Measurements from ENCODE around the gene DUSP10. TPM values are rescaled to one million over a fixed set of nuclear protein-coding genes. Genes with fewer than 3 reads are reported as not detected.

DUSP10 gene
- total RNA-seq, 1 experiment from 2014 or later: 1.7 TPM

DNA sequence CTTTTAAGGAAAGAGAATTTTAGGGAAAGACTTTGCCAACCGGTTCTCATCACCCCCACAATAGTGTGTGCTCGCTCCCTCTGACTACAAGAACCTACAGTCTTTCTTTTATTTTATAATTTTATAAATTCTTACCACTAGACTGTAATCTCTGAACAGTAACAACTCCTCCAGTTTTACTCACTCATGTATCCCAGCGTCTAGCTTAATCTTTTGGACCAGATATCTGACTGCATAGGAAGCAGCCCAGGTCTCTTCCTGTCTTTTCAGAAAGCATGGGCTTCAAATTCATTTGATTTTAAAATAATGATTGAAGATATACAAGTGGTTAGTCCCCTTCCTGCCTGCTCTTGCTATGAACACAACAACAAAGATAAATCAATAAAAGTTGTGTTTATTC lies 19.0 kb upstream of the DUSP10 start:
- Histone ChIP-seq H3K36me3 (ENCODE audit: control insufficient read depth in 1 of 2, insufficient read depth in 2 of 2, low read length in 2 of 2) (no peaks in the 10 kb centered on the region), H3K4me2 (ENCODE audit: low read length) (no peak overlapping the region), H3K9ac (ENCODE audit: low read length) (no peak overlapping the region), H3K27me3 (ENCODE audit: insufficient read depth, low read length) (no peaks in the 10 kb centered on the region), H3K27ac (ENCODE audit: low read depth, low read length) (no peak overlapping the region), H4K20me1 (ENCODE audit: insufficient read depth) (no peaks in the 10 kb centered on the region), H2AFZ (ENCODE audit: low read depth, low read length, poor library complexity, severe bottlenecking) (no peak overlapping the region), H3K79me2 (ENCODE audit: insufficient read depth, low read length) (no peaks in the 10 kb centered on the region), H3K9me3 (ENCODE audit: control insufficient read depth in 1 of 2, insufficient read depth in 1 of 2, low read depth in 1 of 2, low read length in 2 of 2) (no peaks in the 10 kb centered on the region), H3K9me2 (ENCODE audit: insufficient read depth) (no peaks in the 10 kb centered on the region), H3K4me3 (replicated peaks in 1 of 2; ENCODE audit: low read depth in 1 of 2, low read length in 2 of 2) (no peak overlapping the region), H3K4me1 (ENCODE audit: control insufficient read depth in 1 of 2, insufficient read depth in 2 of 2, low read length in 2 of 2) (no peaks in the 10 kb centered on the region)
- BruUV-seq (replicated peaks): no TSS peak
- ChIA-PET RAD21 (ENCODE audit: low non-redundant PET in 1 of 2, low total read pairs in 2 of 2, uncharacterized antibody in 2 of 2, unreplicated experiment in 2 of 2) (no interaction called here), CTCF (no interaction called here), POLR2A (no interaction called here)
- no peak for TF ChIP-seq EZH2phosphoT487 (IDR thresholded peaks at IDR 0.05; ENCODE audit: borderline replicate concordance)
- no peak for TF ChIP-seq POLR2A (IDR thresholded peaks at IDR 0.05; ENCODE audit: borderline replicate concordance, extremely low read depth, insufficient read depth, insufficient read length)
- TF ChIP-seq ELF1 (IDR thresholded peaks at IDR 0.05; ENCODE audit: borderline replicate concordance, low read depth): no peak
- TF ChIP-seq RAD21 (IDR thresholded peaks at IDR 0.05; ENCODE audit: low read depth): no peak
- TF ChIP-seq, protein P1, sequence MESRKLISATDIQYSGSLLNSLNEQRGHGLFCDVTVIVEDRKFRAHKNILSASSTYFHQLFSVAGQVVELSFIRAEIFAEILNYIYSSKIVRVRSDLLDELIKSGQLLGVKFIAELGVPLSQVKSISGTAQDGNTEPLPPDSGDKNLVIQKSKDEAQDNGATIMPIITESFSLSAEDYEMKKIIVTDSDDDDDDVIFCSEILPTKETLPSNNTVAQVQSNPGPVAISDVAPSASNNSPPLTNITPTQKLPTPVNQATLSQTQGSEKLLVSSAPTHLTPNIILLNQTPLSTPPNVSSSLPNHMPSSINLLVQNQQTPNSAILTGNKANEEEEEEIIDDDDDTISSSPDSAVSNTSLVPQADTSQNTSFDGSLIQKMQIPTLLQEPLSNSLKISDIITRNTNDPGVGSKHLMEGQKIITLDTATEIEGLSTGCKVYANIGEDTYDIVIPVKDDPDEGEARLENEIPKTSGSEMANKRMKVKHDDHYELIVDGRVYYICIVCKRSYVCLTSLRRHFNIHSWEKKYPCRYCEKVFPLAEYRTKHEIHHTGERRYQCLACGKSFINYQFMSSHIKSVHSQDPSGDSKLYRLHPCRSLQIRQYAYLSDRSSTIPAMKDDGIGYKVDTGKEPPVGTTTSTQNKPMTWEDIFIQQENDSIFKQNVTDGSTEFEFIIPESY (IDR thresholded peaks at IDR 0.05; ENCODE audit: extremely low read depth, insufficient replicate concordance, low read length): no peak
- no peak for TF ChIP-seq CEBPB (IDR thresholded peaks at IDR 0.05; ENCODE audit: low read depth)
- TF ChIP-seq SRF (IDR thresholded peaks at IDR 0.05; ENCODE audit: low read depth): no peak
- TF ChIP-seq SIN3A (IDR thresholded peaks at IDR 0.05; ENCODE audit: low read depth): no peak
- intact Hi-C loops (cut with micrococcal nuclease): no loop called here
- ATAC-seq: no peak
- no peak for DNase-seq (ENCODE audit: low read depth, low spot score)

DNA sequence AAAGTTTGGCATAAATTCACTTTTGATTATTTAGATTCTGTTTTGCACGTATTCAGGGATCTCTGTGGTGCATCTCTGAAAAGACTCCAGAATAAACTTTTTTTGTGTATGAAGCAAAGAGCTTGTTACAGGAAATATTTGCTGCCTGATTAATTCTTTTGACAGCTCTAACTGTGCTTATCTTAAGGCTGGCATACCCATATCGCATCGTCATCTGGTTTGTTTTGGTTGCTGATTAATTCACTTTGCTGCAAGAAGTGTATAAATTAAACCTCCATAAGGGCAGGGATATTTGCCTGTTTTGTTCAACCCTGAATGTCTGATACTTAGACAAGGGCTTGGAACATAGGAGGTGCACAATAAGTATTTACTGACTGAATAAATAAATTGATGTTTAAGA lies 17.5 kb upstream of the DUSP10 start:
- H3K4me1 ChIP-seq (ENCODE audit: control insufficient read depth in 1 of 2, insufficient read depth in 2 of 2, low read length in 2 of 2): no peaks in the 10 kb centered on the region
- no peak overlapping the region for H3K4me2 ChIP-seq (ENCODE audit: low read length)
- H3K36me3 ChIP-seq (ENCODE audit: control insufficient read depth in 1 of 2, insufficient read depth in 2 of 2, low read length in 2 of 2): no peaks in the 10 kb centered on the region
- no peaks in the 10 kb centered on the region for H4K20me1 ChIP-seq (ENCODE audit: insufficient read depth)
- DNase-seq (ENCODE audit: low read depth, low spot score) (no peak), ATAC-seq (no peak)
- intact Hi-C loops (cut with micrococcal nuclease): no loop called here
- TF ChIP-seq JUND (IDR thresholded peaks at IDR 0.05) (no peak), ELF1 (IDR thresholded peaks at IDR 0.05; ENCODE audit: borderline replicate concordance, low read depth) (no peak), SP1 (IDR thresholded peaks at IDR 0.05; ENCODE audit: low read depth) (no peak)
- TF ChIP-seq, protein P2, sequence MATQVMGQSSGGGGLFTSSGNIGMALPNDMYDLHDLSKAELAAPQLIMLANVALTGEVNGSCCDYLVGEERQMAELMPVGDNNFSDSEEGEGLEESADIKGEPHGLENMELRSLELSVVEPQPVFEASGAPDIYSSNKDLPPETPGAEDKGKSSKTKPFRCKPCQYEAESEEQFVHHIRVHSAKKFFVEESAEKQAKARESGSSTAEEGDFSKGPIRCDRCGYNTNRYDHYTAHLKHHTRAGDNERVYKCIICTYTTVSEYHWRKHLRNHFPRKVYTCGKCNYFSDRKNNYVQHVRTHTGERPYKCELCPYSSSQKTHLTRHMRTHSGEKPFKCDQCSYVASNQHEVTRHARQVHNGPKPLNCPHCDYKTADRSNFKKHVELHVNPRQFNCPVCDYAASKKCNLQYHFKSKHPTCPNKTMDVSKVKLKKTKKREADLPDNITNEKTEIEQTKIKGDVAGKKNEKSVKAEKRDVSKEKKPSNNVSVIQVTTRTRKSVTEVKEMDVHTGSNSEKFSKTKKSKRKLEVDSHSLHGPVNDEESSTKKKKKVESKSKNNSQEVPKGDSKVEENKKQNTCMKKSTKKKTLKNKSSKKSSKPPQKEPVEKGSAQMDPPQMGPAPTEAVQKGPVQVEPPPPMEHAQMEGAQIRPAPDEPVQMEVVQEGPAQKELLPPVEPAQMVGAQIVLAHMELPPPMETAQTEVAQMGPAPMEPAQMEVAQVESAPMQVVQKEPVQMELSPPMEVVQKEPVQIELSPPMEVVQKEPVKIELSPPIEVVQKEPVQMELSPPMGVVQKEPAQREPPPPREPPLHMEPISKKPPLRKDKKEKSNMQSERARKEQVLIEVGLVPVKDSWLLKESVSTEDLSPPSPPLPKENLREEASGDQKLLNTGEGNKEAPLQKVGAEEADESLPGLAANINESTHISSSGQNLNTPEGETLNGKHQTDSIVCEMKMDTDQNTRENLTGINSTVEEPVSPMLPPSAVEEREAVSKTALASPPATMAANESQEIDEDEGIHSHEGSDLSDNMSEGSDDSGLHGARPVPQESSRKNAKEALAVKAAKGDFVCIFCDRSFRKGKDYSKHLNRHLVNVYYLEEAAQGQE (IDR thresholded peaks at IDR 0.05; ENCODE audit: low read depth): no peak
- ChIA-PET CTCF (no interaction called here), POLR2A (no interaction called here), RAD21 (ENCODE audit: low non-redundant PET in 1 of 2, low total read pairs in 2 of 2, uncharacterized antibody in 2 of 2, unreplicated experiment in 2 of 2) (no interaction called here)
- H3K4me3 ChIP-seq (replicated peaks in 1 of 2; ENCODE audit: low read depth in 1 of 2, low read length in 2 of 2): no peak overlapping the region
- no peaks in the 10 kb centered on the region for H3K9me3 ChIP-seq (ENCODE audit: control insufficient read depth in 1 of 2, insufficient read depth in 1 of 2, low read depth in 1 of 2, low read length in 2 of 2)
- no peaks in the 10 kb centered on the region for H3K27me3 ChIP-seq (ENCODE audit: insufficient read depth, low read length)
- no peak overlapping the region for H2AFZ ChIP-seq (ENCODE audit: low read depth, low read length, poor library complexity, severe bottlenecking)
- H3K9me2 ChIP-seq (ENCODE audit: insufficient read depth): no peaks in the 10 kb centered on the region
- no peak overlapping the region for H3K9ac ChIP-seq (ENCODE audit: low read length)
- no peaks in the 10 kb centered on the region for H3K79me2 ChIP-seq (ENCODE audit: insufficient read depth, low read length)
- no TSS peak for BruUV-seq (replicated peaks)
- no peak overlapping the region for H3K27ac ChIP-seq (ENCODE audit: low read depth, low read length)

All from HCT116 (cell line).